ENCODE data around the gene EVI2A.
"Not testable (repeated sequence)": the region's sequence is repeated elsewhere in the genome, so short reads cannot be mapped to it uniquely, and the experiment has no call there.

Gene EVI2A

GRCh38 chr17:31321481-31321880 lies at the start of gene EVI2A:
Gene EVI2A (minus strand): TSS chr17:31321622. CDS start chr17:31319013, 2,609 bp downstream.
- DNase-seq: no peak

GRCh38 chr17:31369266-31369665 lies 47.8 kb upstream of the EVI2A start:
- no peak for DNase-seq

GRCh38 chr17:31366088-31366487 lies 44.7 kb upstream of the EVI2A start:
- no peak for DNase-seq

- DNase-seq: no peak
Measured at GRCh38 chr17:31364012-31364411, 42.6 kb upstream of the EVI2A start.

- peak; percentile 46 for DNase-seq
Measured at GRCh38 chr17:31357839-31358394, 36.5 kb upstream of the EVI2A start.

GRCh38 chr17:31357091-31357490 lies 35.7 kb upstream of the EVI2A start:
- no peak for DNase-seq

- DNase-seq: no peak
Measured at GRCh38 chr17:31355935-31356334, 34.5 kb upstream of the EVI2A start.

GRCh38 chr17:31349454-31349853 lies 28.0 kb upstream of the EVI2A start:
- no peak for DNase-seq

- not testable (repeated sequence) for DNase-seq
Measured at GRCh38 chr17:31345191-31345747, 23.8 kb upstream of the EVI2A start.

GRCh38 chr17:31339906-31340661 lies 18.7 kb upstream of the EVI2A start:
- DNase-seq: no peak

- DNase-seq: no peak
Measured at GRCh38 chr17:31329221-31329620, 7.8 kb upstream of the EVI2A start.

- no peak for DNase-seq
Measured at GRCh38 chr17:31328160-31328535, 6.7 kb upstream of the EVI2A start.

- DNase-seq: no peak
Measured at GRCh38 chr17:31327534-31328159, 6.2 kb upstream of the EVI2A start.

- no peak for DNase-seq
Measured at GRCh38 chr17:31323551-31323950, 2.1 kb upstream of the EVI2A start.

GRCh38 chr17:31321966-31322365 lies 544 bp upstream of the EVI2A start:
- DNase-seq: no peak

- no peak for DNase-seq
Measured at GRCh38 chr17:31320791-31321190, 631 bp downstream of the EVI2A start.

GRCh38 chr17:31320241-31320640 lies 1.2 kb downstream of the EVI2A start:
- DNase-seq: no peak

GRCh38 chr17:31318851-31319661 lies 2.4 kb downstream of the EVI2A start:
- DNase-seq: no peak

- DNase-seq: no peak
Measured at GRCh38 chr17:31318298-31318801, 3.1 kb downstream of the EVI2A start.

GRCh38 chr17:31314782-31315100 lies 6.7 kb downstream of the EVI2A start:
- DNase-seq: no peak

GRCh38 chr17:31313982-31314781 lies 7.2 kb downstream of the EVI2A start, which contains the start of gene EVI2B:
Gene EVI2B (minus strand): TSS chr17:31314054. CDS start chr17:31305609, 8,445 bp downstream.
- DNase-seq: no peak

- not testable (repeated sequence) for DNase-seq
Measured at GRCh38 chr17:31312223-31312622, 9.2 kb downstream of the EVI2A start.

Data from NCI-H774 (cell line).